Measurements from ENCODE around the gene TEX22.

TEX22 gene

GRCh38 chr14:105413544-105413886 is 15.2 kb downstream of the TEX22 start:
- Histone ChIP-seq H3K4me3 (ENCODE audit: insufficient read depth in 1 of 2, low read depth in 1 of 2, low read length in 2 of 2) (no peak overlapping the region), H2BK15ac (ENCODE audit: low read depth, poor library complexity, severe bottlenecking) (no peak overlapping the region), H3K27ac (ENCODE audit: low read length, poor library complexity, severe bottlenecking) (no peak overlapping the region), H3K27me3 (ENCODE audit: control insufficient read depth in 1 of 2, insufficient read depth in 1 of 2, low read length in 2 of 2) (peaks cover 18 to 20% of the 10 kb centered on the region in 2 experiments), H3K9ac (ENCODE audit: low read length) (no peak overlapping the region), H3K4ac (ENCODE audit: low read depth in 1 of 2, low read length in 2 of 2) (no peak overlapping the region), H2BK5ac (ENCODE audit: low read depth, low read length, poor library complexity, severe bottlenecking) (no peak overlapping the region), H3K79me1 (replicated peaks; ENCODE audit: low read length, poor library complexity, severe bottlenecking) (no peaks in the 10 kb centered on the region), H2BK12ac (ENCODE audit: low read length in 2 of 2) (no peak overlapping the region), H4K91ac (ENCODE audit: low read length) (no peak overlapping the region), H2BK120ac (ENCODE audit: low read depth, low read length) (no peak overlapping the region), H3K18ac (ENCODE audit: low read depth in 1 of 2, low read length in 2 of 2) (no peak overlapping the region), H4K8ac (ENCODE audit: low read length) (no peak overlapping the region), H3K9me3 (ENCODE audit: control insufficient read depth, low read length) (no peaks in the 10 kb centered on the region), H2AFZ (ENCODE audit: low read depth, low read length) (no peak overlapping the region), H3K14ac (ENCODE audit: low read length in 2 of 2) (no peak overlapping the region), H3K36me3 (ENCODE audit: control insufficient read depth in 1 of 2, insufficient read depth in 2 of 2, low read depth in 1 of 2, low read length in 2 of 2) (no peaks in the 10 kb centered on the region), H3K4me1 (ENCODE audit: control insufficient read depth, insufficient read depth, low read depth, low read length) (peaks cover 23% of the 10 kb centered on the region), H3K4me2 (ENCODE audit: low read length, poor library complexity, severe bottlenecking) (no peak overlapping the region), H2AK5ac (ENCODE audit: low read length, severe bottlenecking) (no peak overlapping the region), H3K23ac (ENCODE audit: low read length in 2 of 2) (no peak overlapping the region)
- no peak for DNase-seq
- 100% methylated on average over 2 of the region's 2 CpGs for WGBS

GRCh38 chr14:105414456-105415371 is 16.4 kb downstream of the TEX22 start:
- H3K27ac ChIP-seq (ENCODE audit: low read length, poor library complexity, severe bottlenecking): no peak overlapping the region
- H2BK12ac ChIP-seq (ENCODE audit: low read length in 2 of 2): no peak overlapping the region
- peak overlapping the region; percentile 77 for H3K9ac ChIP-seq (ENCODE audit: low read length)
- peak overlapping the region; percentile 36 for H2BK15ac ChIP-seq (ENCODE audit: low read depth, poor library complexity, severe bottlenecking)
- H3K36me3 ChIP-seq (ENCODE audit: control insufficient read depth in 1 of 2, insufficient read depth in 2 of 2, low read depth in 1 of 2, low read length in 2 of 2): no peaks in the 10 kb centered on the region
- H4K8ac ChIP-seq (ENCODE audit: low read length): peak overlapping the region; percentile 93
- peak overlapping the region; percentile 78 to 83 for H3K18ac ChIP-seq (ENCODE audit: low read depth in 1 of 2, low read length in 2 of 2)
- H3K4me1 ChIP-seq (ENCODE audit: control insufficient read depth, insufficient read depth, low read depth, low read length): peaks cover 32% of the 10 kb centered on the region
- H2AFZ ChIP-seq (ENCODE audit: low read depth, low read length): peak overlapping the region; percentile 29
- no peak overlapping the region for H3K23ac ChIP-seq (ENCODE audit: low read length in 2 of 2)
- no peak overlapping the region for H2BK5ac ChIP-seq (ENCODE audit: low read depth, low read length, poor library complexity, severe bottlenecking)
- H3K4me3 ChIP-seq (ENCODE audit: insufficient read depth in 1 of 2, low read depth in 1 of 2, low read length in 2 of 2): peak overlapping the region; percentile 61 to 63
- peak overlapping the region; percentile 72 for H3K4me2 ChIP-seq (ENCODE audit: low read length, poor library complexity, severe bottlenecking)
- DNase-seq: peak; percentile 66
- H2BK120ac ChIP-seq (ENCODE audit: low read depth, low read length): no peak overlapping the region
- peak overlapping the region; percentile 70 for H4K91ac ChIP-seq (ENCODE audit: low read length)
- peak overlapping the region in 1 of 2 experiments; percentile 69 for H3K14ac ChIP-seq (ENCODE audit: low read length in 2 of 2)
- WGBS: 8% methylated on average over 63 of the region's 79 CpGs
- peaks cover 5% of the 10 kb centered on the region for H3K79me1 ChIP-seq (replicated peaks; ENCODE audit: low read length, poor library complexity, severe bottlenecking)
- H3K27me3 ChIP-seq (ENCODE audit: control insufficient read depth in 1 of 2, insufficient read depth in 1 of 2, low read length in 2 of 2): peaks cover 18 to 20% of the 10 kb centered on the region in 2 experiments
- no peak overlapping the region for H2AK5ac ChIP-seq (ENCODE audit: low read length, severe bottlenecking)
- peak overlapping the region; percentile 57 to 76 for H3K4ac ChIP-seq (ENCODE audit: low read depth in 1 of 2, low read length in 2 of 2)
- H3K9me3 ChIP-seq (ENCODE audit: control insufficient read depth, low read length): no peaks in the 10 kb centered on the region

GRCh38 chr14:105415481-105416428 is 17.4 kb downstream of the TEX22 start:
- Histone ChIP-seq H2BK120ac (ENCODE audit: low read depth, low read length) (no peak overlapping the region), H3K4ac (ENCODE audit: low read depth in 1 of 2, low read length in 2 of 2) (no peak overlapping the region), H2BK5ac (ENCODE audit: low read depth, low read length, poor library complexity, severe bottlenecking) (no peak overlapping the region), H3K4me2 (ENCODE audit: low read length, poor library complexity, severe bottlenecking) (no peak overlapping the region), H3K14ac (ENCODE audit: low read length in 2 of 2) (no peak overlapping the region), H3K36me3 (ENCODE audit: control insufficient read depth in 1 of 2, insufficient read depth in 2 of 2, low read depth in 1 of 2, low read length in 2 of 2) (no peaks in the 10 kb centered on the region), H3K4me1 (ENCODE audit: control insufficient read depth, insufficient read depth, low read depth, low read length) (peaks cover 32% of the 10 kb centered on the region), H3K4me3 (ENCODE audit: insufficient read depth in 1 of 2, low read depth in 1 of 2, low read length in 2 of 2) (peak overlapping the region in 1 of 2 experiments; percentile 63), H3K9ac (ENCODE audit: low read length) (peak overlapping the region; percentile 77), H2AK5ac (ENCODE audit: low read length, severe bottlenecking) (no peak overlapping the region), H3K79me1 (replicated peaks; ENCODE audit: low read length, poor library complexity, severe bottlenecking) (peaks cover 5% of the 10 kb centered on the region), H3K23ac (ENCODE audit: low read length in 2 of 2) (no peak overlapping the region), H4K8ac (ENCODE audit: low read length) (peak overlapping the region; percentile 57), H3K27ac (ENCODE audit: low read length, poor library complexity, severe bottlenecking) (no peak overlapping the region), H4K91ac (ENCODE audit: low read length) (no peak overlapping the region), H3K27me3 (ENCODE audit: control insufficient read depth in 1 of 2, insufficient read depth in 1 of 2, low read length in 2 of 2) (peaks cover 12 to 15% of the 10 kb centered on the region in 2 experiments), H2BK12ac (ENCODE audit: low read length in 2 of 2) (no peak overlapping the region), H2AFZ (ENCODE audit: low read depth, low read length) (no peak overlapping the region), H2BK15ac (ENCODE audit: low read depth, poor library complexity, severe bottlenecking) (no peak overlapping the region), H3K18ac (ENCODE audit: low read depth in 1 of 2, low read length in 2 of 2) (no peak overlapping the region), H3K9me3 (ENCODE audit: control insufficient read depth, low read length) (no peaks in the 10 kb centered on the region)
- no peak for DNase-seq
- WGBS: 94% methylated on average over 23 of the region's 25 CpGs

- no peak for DNase-seq
- 90% methylated on average over 10 of the region's 11 CpGs for WGBS
- Histone ChIP-seq H3K4me2 (ENCODE audit: low read length, poor library complexity, severe bottlenecking) (no peak overlapping the region), H3K36me3 (ENCODE audit: control insufficient read depth in 1 of 2, insufficient read depth in 2 of 2, low read depth in 1 of 2, low read length in 2 of 2) (peaks cover 0 to 8% of the 10 kb centered on the region in 2 experiments), H2BK12ac (ENCODE audit: low read length in 2 of 2) (no peak overlapping the region), H3K9me3 (ENCODE audit: control insufficient read depth, low read length) (no peaks in the 10 kb centered on the region), H2BK120ac (ENCODE audit: low read depth, low read length) (no peak overlapping the region), H3K4me1 (ENCODE audit: control insufficient read depth, insufficient read depth, low read depth, low read length) (peaks cover 33% of the 10 kb centered on the region), H3K4ac (ENCODE audit: low read depth in 1 of 2, low read length in 2 of 2) (no peak overlapping the region), H3K23ac (ENCODE audit: low read length in 2 of 2) (no peak overlapping the region), H3K9ac (ENCODE audit: low read length) (no peak overlapping the region), H2AK5ac (ENCODE audit: low read length, severe bottlenecking) (no peak overlapping the region), H3K18ac (ENCODE audit: low read depth in 1 of 2, low read length in 2 of 2) (no peak overlapping the region), H2AFZ (ENCODE audit: low read depth, low read length) (no peak overlapping the region), H3K4me3 (ENCODE audit: insufficient read depth in 1 of 2, low read depth in 1 of 2, low read length in 2 of 2) (no peak overlapping the region), H2BK5ac (ENCODE audit: low read depth, low read length, poor library complexity, severe bottlenecking) (no peak overlapping the region), H3K79me1 (replicated peaks; ENCODE audit: low read length, poor library complexity, severe bottlenecking) (peaks cover 5% of the 10 kb centered on the region), H3K27ac (ENCODE audit: low read length, poor library complexity, severe bottlenecking) (no peak overlapping the region), H4K8ac (ENCODE audit: low read length) (no peak overlapping the region), H3K14ac (ENCODE audit: low read length in 2 of 2) (no peak overlapping the region), H2BK15ac (ENCODE audit: low read depth, poor library complexity, severe bottlenecking) (no peak overlapping the region), H4K91ac (ENCODE audit: low read length) (no peak overlapping the region), H3K27me3 (ENCODE audit: control insufficient read depth in 1 of 2, insufficient read depth in 1 of 2, low read length in 2 of 2) (peaks cover 8 to 11% of the 10 kb centered on the region in 2 experiments)
Observed at GRCh38 chr14:105416671-105417070, 18.3 kb downstream of the TEX22 start.
